Measurements from ENCODE around the gene CHST8. TPM values are rescaled to one million over a fixed set of nuclear protein-coding genes. Genes with fewer than 3 reads are reported as not detected.

Gene CHST8
- total RNA-seq, 2 experiments from 2014 or later: not detected

DNA sequence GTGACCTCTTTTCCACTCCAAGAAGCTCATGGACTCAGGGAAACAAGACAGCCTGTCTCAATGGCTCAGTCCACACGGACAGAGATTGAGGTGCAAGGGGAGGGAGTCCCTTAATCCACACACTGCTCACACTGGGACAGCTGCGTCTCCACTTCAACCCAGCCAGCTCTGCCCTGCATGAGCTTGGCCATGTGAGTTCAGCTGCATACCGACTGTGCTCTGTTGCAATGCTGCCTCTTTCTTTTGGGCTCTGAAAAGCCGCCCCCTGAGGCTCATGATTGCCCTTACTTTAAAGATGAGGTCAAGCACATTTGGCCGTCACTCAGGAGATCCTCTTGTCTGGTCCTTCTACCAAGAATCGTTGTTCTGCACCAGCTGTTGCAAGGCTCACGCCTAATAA lies 110.1 kb downstream of the CHST8 start:
- Mint-ChIP-seq H3K27me3 (peaks cover 19% of the 10 kb centered on the region), H3K27ac (no peak overlapping the region), H3K9me3 (no peaks in the 10 kb centered on the region), H3K4me1 (ENCODE audit: low read depth) (no peaks in the 10 kb centered on the region), H3K4me3 (no peak overlapping the region), H3K36me3 (ENCODE audit: low read depth) (no peaks in the 10 kb centered on the region)
- CTCF ChIA-PET: no interaction called here
- TF ChIP-seq, protein P1, sequence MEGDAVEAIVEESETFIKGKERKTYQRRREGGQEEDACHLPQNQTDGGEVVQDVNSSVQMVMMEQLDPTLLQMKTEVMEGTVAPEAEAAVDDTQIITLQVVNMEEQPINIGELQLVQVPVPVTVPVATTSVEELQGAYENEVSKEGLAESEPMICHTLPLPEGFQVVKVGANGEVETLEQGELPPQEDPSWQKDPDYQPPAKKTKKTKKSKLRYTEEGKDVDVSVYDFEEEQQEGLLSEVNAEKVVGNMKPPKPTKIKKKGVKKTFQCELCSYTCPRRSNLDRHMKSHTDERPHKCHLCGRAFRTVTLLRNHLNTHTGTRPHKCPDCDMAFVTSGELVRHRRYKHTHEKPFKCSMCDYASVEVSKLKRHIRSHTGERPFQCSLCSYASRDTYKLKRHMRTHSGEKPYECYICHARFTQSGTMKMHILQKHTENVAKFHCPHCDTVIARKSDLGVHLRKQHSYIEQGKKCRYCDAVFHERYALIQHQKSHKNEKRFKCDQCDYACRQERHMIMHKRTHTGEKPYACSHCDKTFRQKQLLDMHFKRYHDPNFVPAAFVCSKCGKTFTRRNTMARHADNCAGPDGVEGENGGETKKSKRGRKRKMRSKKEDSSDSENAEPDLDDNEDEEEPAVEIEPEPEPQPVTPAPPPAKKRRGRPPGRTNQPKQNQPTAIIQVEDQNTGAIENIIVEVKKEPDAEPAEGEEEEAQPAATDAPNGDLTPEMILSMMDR (IDR thresholded peaks at IDR 0.05): no peak
- H3K4me1 ChIP-seq (ENCODE audit: insufficient read depth, low read length): no peaks in the 10 kb centered on the region
- H3K27ac ChIP-seq (ENCODE audit: low read depth in 1 of 2, low read length in 2 of 2): no peak overlapping the region
- H3K36me3 ChIP-seq (ENCODE audit: insufficient read depth, low read length): no peaks in the 10 kb centered on the region
- no peak overlapping the region for H3K4me3 ChIP-seq (ENCODE audit: low read length)
- DNase-seq (no peak), ATAC-seq (ENCODE audit: poor library complexity) (no peak)
- POLR2A ChIA-PET: no interaction called here
- intact Hi-C loops (cut with DNase I, micrococcal nuclease): no loop called here
- peaks cover 0 to 44% of the 10 kb centered on the region in 2 experiments for H3K9me3 ChIP-seq (ENCODE audit: control insufficient read depth in 1 of 2, insufficient read depth in 1 of 2, low read length in 2 of 2)
- H3K27me3 ChIP-seq (ENCODE audit: control insufficient read depth in 1 of 2, insufficient read depth in 2 of 2, low read length in 2 of 2): peaks cover 0 to 3% of the 10 kb centered on the region in 2 experiments

DNA sequence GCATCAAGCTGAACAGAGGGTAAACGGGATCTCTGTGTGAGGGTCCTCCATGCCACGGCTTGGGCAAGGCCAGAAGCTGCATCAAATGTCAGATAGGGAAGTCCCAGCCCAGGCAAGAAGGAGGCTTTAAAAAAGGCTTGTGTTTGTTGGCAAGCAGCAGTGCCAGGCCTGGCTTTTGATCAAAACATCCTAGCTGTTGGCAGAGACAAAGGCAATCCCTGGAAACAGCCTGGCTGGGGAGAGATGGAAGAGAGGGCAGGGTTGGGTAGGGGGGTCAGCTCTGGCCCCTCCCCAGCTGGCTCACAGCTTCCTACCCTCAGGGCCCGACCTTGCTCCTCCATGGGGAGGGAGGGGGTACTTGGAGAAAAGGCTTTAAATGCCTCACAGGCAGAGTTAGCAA lies 113.2 kb downstream of the CHST8 start:
- peaks cover 8% of the 10 kb centered on the region for H3K27me3 Mint-ChIP-seq
- H3K4me3 Mint-ChIP-seq: no peak overlapping the region
- no peaks in the 10 kb centered on the region for H3K4me1 Mint-ChIP-seq (ENCODE audit: low read depth)
- no peak overlapping the region for H3K27ac Mint-ChIP-seq
- Histone ChIP-seq H3K27ac (ENCODE audit: low read depth in 1 of 2, low read length in 2 of 2) (no peak overlapping the region), H3K36me3 (ENCODE audit: insufficient read depth, low read length) (no peaks in the 10 kb centered on the region), H3K4me3 (ENCODE audit: low read length) (no peak overlapping the region), H3K27me3 (ENCODE audit: control insufficient read depth in 1 of 2, insufficient read depth in 2 of 2, low read length in 2 of 2) (peaks cover 0 to 3% of the 10 kb centered on the region in 2 experiments), H3K9me3 (ENCODE audit: control insufficient read depth in 1 of 2, insufficient read depth in 1 of 2, low read length in 2 of 2) (peaks cover 0 to 27% of the 10 kb centered on the region in 2 experiments), H3K4me1 (ENCODE audit: insufficient read depth, low read length) (no peaks in the 10 kb centered on the region)
- H3K9me3 Mint-ChIP-seq: no peaks in the 10 kb centered on the region
- ATAC-seq (ENCODE audit: poor library complexity): no peak
- ChIA-PET CTCF (no interaction called here), POLR2A (no interaction called here)
- no peaks in the 10 kb centered on the region for H3K36me3 Mint-ChIP-seq (ENCODE audit: low read depth)
- TF ChIP-seq, protein P1 (IDR thresholded peaks at IDR 0.05): no peak
- intact Hi-C loops (cut with DNase I, micrococcal nuclease): no loop called here
- no peak for DNase-seq

DNA sequence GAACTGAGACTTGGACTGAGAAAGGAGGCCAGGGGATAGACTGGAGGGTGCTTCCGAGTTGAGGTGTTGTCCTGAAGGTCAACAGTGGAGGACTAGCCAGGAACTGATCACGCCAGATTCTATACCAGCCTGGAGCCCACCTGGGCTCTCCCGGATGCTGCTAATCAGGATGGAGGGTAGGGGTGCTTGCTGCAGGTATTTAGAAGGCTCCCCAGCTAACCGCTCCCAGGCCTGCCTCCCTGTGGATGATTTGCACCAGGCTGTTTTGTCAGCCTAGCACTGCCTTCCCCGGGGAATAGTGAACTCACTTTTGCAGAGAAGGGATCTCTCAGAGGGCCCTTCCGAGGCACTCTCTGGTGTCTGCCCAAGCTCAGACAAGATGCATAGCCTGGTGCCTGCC lies 114.4 kb downstream of the CHST8 start:
- H3K9me3 ChIP-seq (ENCODE audit: control insufficient read depth in 1 of 2, insufficient read depth in 1 of 2, low read length in 2 of 2): peaks cover 0 to 27% of the 10 kb centered on the region in 2 experiments
- H3K27ac ChIP-seq (ENCODE audit: low read depth in 1 of 2, low read length in 2 of 2): no peak overlapping the region
- POLR2A ChIA-PET: no interaction called here
- no peak overlapping the region for H3K4me3 ChIP-seq (ENCODE audit: low read length)
- TF ChIP-seq, protein P1 (IDR thresholded peaks at IDR 0.05): no peak
- CTCF ChIA-PET: no interaction called here
- no peaks in the 10 kb centered on the region for H3K9me3 Mint-ChIP-seq
- no peaks in the 10 kb centered on the region for H3K4me1 ChIP-seq (ENCODE audit: insufficient read depth, low read length)
- no peaks in the 10 kb centered on the region for H3K4me1 Mint-ChIP-seq (ENCODE audit: low read depth)
- intact Hi-C loops (cut with DNase I, micrococcal nuclease): no loop called here
- no peaks in the 10 kb centered on the region for H3K36me3 ChIP-seq (ENCODE audit: insufficient read depth, low read length)
- H3K4me3 Mint-ChIP-seq: no peak overlapping the region
- ATAC-seq (ENCODE audit: poor library complexity): no peak
- peaks cover 4% of the 10 kb centered on the region for H3K27me3 Mint-ChIP-seq
- peaks cover 0 to 3% of the 10 kb centered on the region in 2 experiments for H3K27me3 ChIP-seq (ENCODE audit: control insufficient read depth in 1 of 2, insufficient read depth in 2 of 2, low read length in 2 of 2)
- no peak overlapping the region for H3K27ac Mint-ChIP-seq
- H3K36me3 Mint-ChIP-seq (ENCODE audit: low read depth): no peaks in the 10 kb centered on the region
- DNase-seq: no peak

Data from CD4-positive, alpha-beta T cell (primary cell).